SK-N-SH treated with all-trans-retinoic acid at 6 μM for 48 hours (cell line): Measurements from ENCODE around the gene DROSHA.

Source experiments
- ATAC-seq: fragments of 200-7000 bp; cut with Tn5 transposase; 3 replicates; pipeline ENCODE4 v1.9.1; 2020; ENCODE audit warnings: mild to moderate bottlenecking, moderate library complexity
- BACH2 ChIP-seq: fragments of 250-450 bp; sonication (Bioruptor Pico); IDR thresholded peaks from 2 replicates; pipeline ENCODE4 v1.9.0; 2021; ENCODE audit warnings: mild to moderate bottlenecking, borderline replicate concordance
- CREB5 ChIP-seq: fragments of 250-450 bp; sonication (Bioruptor Pico); IDR thresholded peaks from 2 replicates; pipeline ENCODE4 v1.5.1; 2020; ENCODE audit warnings: low read depth, mild to moderate bottlenecking, moderate library complexity
- CSDC2 ChIP-seq: fragments of 250-450 bp; sonication (Bioruptor Pico); IDR thresholded peaks from 2 replicates; pipeline ENCODE4 v1.5.0; 2020; ENCODE audit warnings: mild to moderate bottlenecking, moderate library complexity
- CSRNP3 ChIP-seq: fragments of 250-450 bp; sonication (Bioruptor Pico); IDR thresholded peaks from 2 replicates; pipeline ENCODE4 v1.5.1; 2021; ENCODE audit warnings: mild to moderate bottlenecking, moderate library complexity
- ESRRG ChIP-seq: fragments of 250-450 bp; sonication (Bioruptor Pico); IDR thresholded peaks from 2 replicates; pipeline ENCODE4 v1.6.1; 2021; ENCODE audit warnings: mild to moderate bottlenecking
- GLIS3 ChIP-seq: fragments of 250-450 bp; sonication (Bioruptor Pico); IDR thresholded peaks from 2 replicates; pipeline ENCODE4 v1.5.0; 2020; ENCODE audit warnings: mild to moderate bottlenecking, moderate library complexity
- ISL1 ChIP-seq: fragments of 250-450 bp; sonication (Bioruptor Pico); IDR thresholded peaks from 2 replicates; pipeline ENCODE4 v2.1.2; 2022; ENCODE audit warnings: mild to moderate bottlenecking, moderate library complexity
- PATZ1 ChIP-seq: fragments of 250-450 bp; sonication (Bioruptor Pico); IDR thresholded peaks from 2 replicates; pipeline ENCODE4 v1.8.0; 2020; ENCODE audit warnings: mild to moderate bottlenecking, moderate library complexity, borderline replicate concordance
- POU6F1 ChIP-seq: fragments of 250-450 bp; sonication (Bioruptor Pico); IDR thresholded peaks from 2 replicates; pipeline ENCODE4 v1.8.0; 2021; ENCODE audit warnings: low read depth, mild to moderate bottlenecking, moderate library complexity, borderline replicate concordance
- PPARA ChIP-seq: fragments of 250-450 bp; sonication (Bioruptor Pico); IDR thresholded peaks from 2 replicates; pipeline ENCODE4 v1.5.0; 2020; ENCODE audit warnings: mild to moderate bottlenecking, borderline replicate concordance
- RARB ChIP-seq: fragments of 250-450 bp; sonication (Bioruptor Pico); IDR thresholded peaks from 2 replicates; pipeline ENCODE4 v1.8.0; 2021; ENCODE audit warnings: mild to moderate bottlenecking, moderate library complexity
- SNAI2 ChIP-seq: fragments of 250-450 bp; sonication (Bioruptor Pico); IDR thresholded peaks from 2 replicates; pipeline ENCODE4 v1.5.0; 2020; ENCODE audit warnings: mild to moderate bottlenecking, moderate library complexity
- TCF4 ChIP-seq: fragments of 250-450 bp; sonication (Bioruptor Pico); IDR thresholded peaks from 2 replicates; pipeline ENCODE4 v1.8.0; 2021; ENCODE audit warnings: mild to moderate bottlenecking, moderate library complexity, borderline replicate concordance
- TOX ChIP-seq: fragments of 250-450 bp; sonication (Bioruptor Pico); IDR thresholded peaks from 2 replicates; pipeline ENCODE4 v1.8.0; 2021; ENCODE audit warnings: mild to moderate bottlenecking, moderate library complexity, borderline replicate concordance
- ZC3H10 ChIP-seq: fragments of 250-450 bp; sonication (Bioruptor Pico); IDR thresholded peaks from 2 replicates; pipeline ENCODE4 v1.5.1; 2021; ENCODE audit warnings: mild to moderate bottlenecking, moderate library complexity
- ZFP3 ChIP-seq: fragments of 250-450 bp; sonication (Bioruptor Pico); IDR thresholded peaks from 2 replicates; pipeline ENCODE4 v1.5.0; 2020; ENCODE audit warnings: mild to moderate bottlenecking, moderate library complexity
- ZFP30 ChIP-seq: fragments of 450-650 bp; formaldehyde crosslinking; IDR thresholded peaks from 2 replicates; pipeline ENCODE4 v1.5.0; 2022; ENCODE audit warnings: mild to moderate bottlenecking, moderate library complexity
- ZNF565 ChIP-seq: fragments of 450-650 bp; formaldehyde crosslinking; conservative IDR thresholded peaks from 2 replicates; pipeline ENCODE4 v1.5.0; 2020; ENCODE audit warnings: low read depth, mild to moderate bottlenecking, moderate library complexity
- ZNF70 ChIP-seq: fragments of 450-650 bp; formaldehyde crosslinking; IDR thresholded peaks from 2 replicates; pipeline ENCODE4 v1.5.0; 2020; ENCODE audit warnings: mild to moderate bottlenecking, moderate library complexity
- ZNF8 ChIP-seq: fragments of 450-650 bp; formaldehyde crosslinking; IDR thresholded peaks from 2 replicates; pipeline ENCODE4 v1.5.0; 2020; ENCODE audit warnings: mild to moderate bottlenecking, moderate library complexity
- TF ChIP-seq, protein P1 (sequence below): fragments of 250-450 bp; sonication (Bioruptor Pico); IDR thresholded peaks from 2 replicates; pipeline ENCODE4 v1.5.0; 2020; ENCODE audit warnings: mild to moderate bottlenecking, moderate library complexity

The DROSHA gene

GRCh38 chr5:31362931-31363568 is 168.8 kb downstream of the DROSHA start:
- ATAC-seq: no peak
- TF ChIP-seq ZFP30: no peak
- TF ChIP-seq SNAI2 (CRISPR knock-in tag): no peak
- TF ChIP-seq, protein P1, sequence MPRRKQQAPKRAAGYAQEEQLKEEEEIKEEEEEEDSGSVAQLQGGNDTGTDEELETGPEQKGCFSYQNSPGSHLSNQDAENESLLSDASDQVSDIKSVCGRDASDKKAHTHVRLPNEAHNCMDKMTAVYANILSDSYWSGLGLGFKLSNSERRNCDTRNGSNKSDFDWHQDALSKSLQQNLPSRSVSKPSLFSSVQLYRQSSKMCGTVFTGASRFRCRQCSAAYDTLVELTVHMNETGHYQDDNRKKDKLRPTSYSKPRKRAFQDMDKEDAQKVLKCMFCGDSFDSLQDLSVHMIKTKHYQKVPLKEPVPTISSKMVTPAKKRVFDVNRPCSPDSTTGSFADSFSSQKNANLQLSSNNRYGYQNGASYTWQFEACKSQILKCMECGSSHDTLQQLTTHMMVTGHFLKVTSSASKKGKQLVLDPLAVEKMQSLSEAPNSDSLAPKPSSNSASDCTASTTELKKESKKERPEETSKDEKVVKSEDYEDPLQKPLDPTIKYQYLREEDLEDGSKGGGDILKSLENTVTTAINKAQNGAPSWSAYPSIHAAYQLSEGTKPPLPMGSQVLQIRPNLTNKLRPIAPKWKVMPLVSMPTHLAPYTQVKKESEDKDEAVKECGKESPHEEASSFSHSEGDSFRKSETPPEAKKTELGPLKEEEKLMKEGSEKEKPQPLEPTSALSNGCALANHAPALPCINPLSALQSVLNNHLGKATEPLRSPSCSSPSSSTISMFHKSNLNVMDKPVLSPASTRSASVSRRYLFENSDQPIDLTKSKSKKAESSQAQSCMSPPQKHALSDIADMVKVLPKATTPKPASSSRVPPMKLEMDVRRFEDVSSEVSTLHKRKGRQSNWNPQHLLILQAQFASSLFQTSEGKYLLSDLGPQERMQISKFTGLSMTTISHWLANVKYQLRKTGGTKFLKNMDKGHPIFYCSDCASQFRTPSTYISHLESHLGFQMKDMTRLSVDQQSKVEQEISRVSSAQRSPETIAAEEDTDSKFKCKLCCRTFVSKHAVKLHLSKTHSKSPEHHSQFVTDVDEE (CRISPR knock-in tag): no peak
- no peak for TF ChIP-seq ZNF70 (CRISPR knock-in tag)
- no peak for TF ChIP-seq PPARA (CRISPR knock-in tag)
- no peak for TF ChIP-seq CREB5
- TF ChIP-seq ZFP3 (CRISPR knock-in tag): no peak
- no peak for TF ChIP-seq ZNF8 (CRISPR knock-in tag)
- TF ChIP-seq ZC3H10 (CRISPR knock-in tag): no peak
- no peak for TF ChIP-seq TOX (CRISPR knock-in tag)
- no peak for TF ChIP-seq RARB (CRISPR knock-in tag)
- no peak for TF ChIP-seq PATZ1 (CRISPR knock-in tag)
- no peak for TF ChIP-seq ZNF565 (CRISPR knock-in tag)
- no peak for TF ChIP-seq GLIS3 (CRISPR knock-in tag)
- TF ChIP-seq ESRRG: no peak
- TF ChIP-seq CSDC2 (CRISPR knock-in tag): no peak
- no peak for TF ChIP-seq CSRNP3 (CRISPR knock-in tag)
- no peak for TF ChIP-seq TCF4
- no peak for TF ChIP-seq BACH2
- no peak for TF ChIP-seq POU6F1 (CRISPR knock-in tag)
- TF ChIP-seq, all 23 proteins: peak for 0

- ATAC-seq: no peak; the same call in 2 of the 3 replicates
- TF ChIP-seq PPARA (CRISPR knock-in tag) (no peak), ISL1 (CRISPR knock-in tag) (peak; percentile 4), RARB (CRISPR knock-in tag) (no peak), CSRNP3 (CRISPR knock-in tag) (no peak), POU6F1 (CRISPR knock-in tag) (no peak)
Measured at GRCh38 chr5:31362529-31362900, 169.4 kb downstream of the DROSHA start.
